ENCODE data around the gene RECK. TPM values are rescaled to one million over a fixed set of nuclear protein-coding genes. Genes with fewer than 3 reads are reported as not detected.

Gene RECK
- total RNA-seq, 1 donor from 2014 or later, result 2.0 TPM

DNA sequence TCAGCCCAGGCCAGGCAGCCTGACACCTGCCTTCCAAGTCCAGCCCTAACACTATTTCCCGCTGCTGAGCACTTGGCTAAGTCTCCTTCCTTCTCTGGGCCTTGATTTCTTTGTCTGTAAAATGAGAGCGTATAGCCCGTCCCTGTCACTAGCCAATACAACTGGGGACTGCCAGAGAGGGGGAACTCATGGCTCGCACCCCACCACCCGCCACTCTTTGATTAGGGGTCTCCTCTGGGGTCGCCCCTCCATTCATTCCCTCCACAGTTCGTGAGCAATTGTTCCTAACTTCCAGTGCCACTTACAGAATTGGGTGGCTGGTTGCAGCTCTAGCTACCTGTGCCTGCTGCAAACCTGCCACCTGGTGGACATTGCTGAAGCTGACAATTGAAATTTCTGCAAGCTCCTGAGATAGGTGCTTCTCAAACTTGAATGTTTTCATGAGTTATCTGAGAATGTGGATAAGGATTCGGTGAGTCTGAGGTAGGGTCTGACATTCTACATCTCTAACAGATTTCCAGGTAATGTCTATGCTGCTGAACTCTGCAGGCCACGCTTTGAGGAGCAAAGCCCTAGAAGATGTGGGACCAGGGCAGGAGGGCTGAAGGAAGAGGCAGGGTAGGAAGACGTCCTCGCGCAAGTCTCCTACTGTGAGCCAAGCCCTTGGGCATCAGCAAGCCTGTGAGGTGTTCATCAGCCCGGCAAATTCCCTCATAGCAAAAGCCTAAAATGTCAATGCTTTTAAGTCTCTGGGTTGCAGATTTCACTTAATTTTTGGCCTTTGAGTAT, 13.3 kb upstream of the RECK start:
- peak; percentile 98 for ATAC-seq
- peak; percentile 65 for DNase-seq (ENCODE audit: low spot score)

- ATAC-seq (no peak), DNase-seq (ENCODE audit: low spot score) (no peak)
These were observed 11.0 kb upstream of the RECK start for GRCh38 chr9:36025746-36026145.

DNA sequence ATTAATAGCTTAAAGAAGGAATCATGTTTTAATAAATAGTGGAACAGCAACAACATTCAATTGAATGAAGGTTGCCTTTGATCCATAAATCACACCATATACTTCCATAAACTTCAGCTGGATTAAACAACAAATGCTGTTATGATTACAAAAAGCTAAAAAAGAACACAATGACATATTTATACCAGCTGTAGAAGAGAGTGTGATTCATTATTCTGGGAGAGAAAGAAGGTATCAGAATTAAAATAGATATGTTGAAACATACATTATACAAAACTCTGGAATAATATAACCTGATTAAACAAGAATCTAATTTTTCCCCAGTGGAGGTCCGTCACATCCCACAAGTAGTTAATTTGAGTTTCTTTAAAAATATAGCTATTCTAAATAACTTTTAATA, 7.5 kb upstream of the RECK start:
- DNase-seq (ENCODE audit: low spot score) (no peak), ATAC-seq (no peak)

- ATAC-seq (no peak), DNase-seq (ENCODE audit: low spot score) (no peak)
These were observed 6.8 kb upstream of the RECK start for GRCh38 chr9:36029765-36030528.

GRCh38 chr9:36030871-36031270, 5.8 kb upstream of the RECK start:
- ATAC-seq (no peak), DNase-seq (ENCODE audit: low spot score) (no peak)

DNA sequence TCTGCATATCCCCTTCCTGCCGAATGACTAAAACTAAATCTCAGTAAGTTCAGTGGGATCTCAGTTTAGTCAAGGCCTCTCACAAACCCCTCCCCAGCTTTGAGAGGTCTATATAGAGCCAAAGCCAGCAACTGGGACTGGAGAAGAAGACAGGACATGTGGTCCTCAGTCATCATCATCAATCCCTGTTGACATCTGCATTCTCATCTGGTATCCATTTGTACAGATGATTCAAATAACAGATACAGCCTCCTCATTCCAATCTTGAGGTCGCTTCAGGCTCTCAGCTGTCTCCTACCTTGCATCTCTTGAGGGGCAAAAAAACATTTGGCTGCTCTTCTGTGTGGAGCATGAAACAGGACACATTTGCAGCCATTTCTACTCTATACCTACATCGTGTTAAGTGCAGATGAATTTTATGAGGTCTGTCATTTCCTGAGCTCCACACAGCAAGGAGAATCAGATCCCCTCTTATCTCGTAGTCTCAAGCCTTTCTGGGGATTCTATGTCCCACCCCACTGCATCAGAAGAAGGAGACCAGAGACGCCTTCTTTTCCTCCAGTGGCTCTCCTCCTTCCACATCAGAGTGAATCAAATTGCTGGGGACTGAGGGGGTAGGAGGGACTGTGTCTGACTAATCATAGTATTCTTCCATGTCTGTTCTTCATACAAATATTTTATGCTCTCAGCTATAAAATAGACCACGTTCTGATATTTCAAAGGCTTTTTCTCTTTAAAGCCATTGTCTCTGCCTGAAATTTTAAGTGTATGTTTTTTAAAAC, 4.7 kb upstream of the RECK start:
- DNase-seq (ENCODE audit: low spot score) (no peak), ATAC-seq (no peak)

- DNase-seq (ENCODE audit: low spot score), result no peak
These were observed 2.9 kb upstream of the RECK start for GRCh38 chr9:36033788-36034187.

GRCh38 chr9:36034234-36034633, 2.5 kb upstream of the RECK start:
- no peak for ATAC-seq

More at GRCh38 chr9:36033788-36034187, 2.9 kb upstream of the RECK start:
- ATAC-seq, result no peak

GRCh38 chr9:36035006-36035405, 1.7 kb upstream of the RECK start:
- ATAC-seq (no peak), DNase-seq (ENCODE audit: low spot score) (no peak)

More at GRCh38 chr9:36034234-36034633, 2.5 kb upstream of the RECK start:
- DNase-seq (ENCODE audit: low spot score), result no peak

DNA sequence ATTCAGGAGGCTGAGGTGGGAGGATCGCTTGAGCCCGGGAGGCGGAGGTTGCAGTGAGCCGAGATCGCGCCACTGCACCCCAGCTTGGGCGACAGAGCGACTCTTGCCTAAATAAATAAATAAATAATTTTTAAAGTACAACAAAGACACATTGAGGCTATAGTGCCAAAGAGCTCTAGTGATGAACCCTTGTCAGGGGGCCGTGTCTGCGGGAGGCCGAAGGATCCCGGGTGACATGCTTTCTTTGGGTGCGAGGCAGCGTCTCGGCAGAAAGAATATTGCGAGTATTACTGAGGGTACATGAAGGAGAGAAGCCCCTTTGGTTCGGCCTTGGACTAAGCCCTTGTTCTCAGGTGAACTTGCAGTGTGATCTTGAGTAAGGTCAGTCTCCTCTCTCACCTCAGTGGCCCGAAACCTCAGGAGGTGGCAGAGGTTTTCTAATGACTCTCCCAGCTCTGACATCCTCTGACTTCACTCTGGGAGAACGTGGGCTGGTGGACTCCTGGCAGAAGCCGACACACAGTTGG, 397 bp upstream of the RECK start:
- no peak for ATAC-seq
- no peak for DNase-seq (ENCODE audit: low spot score)

DNA sequence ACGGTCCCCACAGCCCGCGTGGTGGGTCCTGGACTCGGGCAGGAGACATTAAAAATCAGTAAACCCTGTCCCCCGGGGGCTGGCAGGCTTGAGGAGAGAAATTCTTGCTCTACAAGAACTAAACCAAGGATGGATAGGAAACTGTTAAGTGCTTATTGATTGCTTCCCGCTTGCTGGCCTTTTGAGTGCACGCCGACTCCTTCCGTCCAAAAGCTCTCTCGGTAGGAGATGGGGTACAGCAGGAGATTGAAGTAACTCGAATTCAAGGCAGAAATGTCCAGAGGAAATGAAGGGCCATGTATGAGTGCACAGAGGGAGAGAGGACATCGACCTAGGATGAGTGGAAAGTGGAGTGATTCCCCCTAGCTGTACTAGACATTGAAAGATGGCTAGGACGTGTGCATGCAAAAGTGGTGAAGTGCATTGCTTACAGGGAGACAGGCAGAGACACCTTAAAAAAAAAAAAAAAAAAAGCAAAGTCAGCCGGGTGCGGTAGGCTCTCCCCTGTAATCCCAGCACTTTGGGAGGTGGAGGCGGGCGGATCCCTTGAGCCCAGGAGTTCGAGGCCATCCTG, 923 bp downstream of the RECK start:
- ATAC-seq (peak; percentile 7), DNase-seq (ENCODE audit: low spot score) (no peak)

- no peak for ATAC-seq
- no peak for DNase-seq (ENCODE audit: low spot score)
These were observed 2.4 kb downstream of the RECK start for GRCh38 chr9:36039121-36039520.

- DNase-seq (ENCODE audit: low spot score) (no peak), ATAC-seq (no peak)
These were observed 3.0 kb downstream of the RECK start for GRCh38 chr9:36039696-36040095.

GRCh38 chr9:36040271-36040925, 3.7 kb downstream of the RECK start:
- ATAC-seq (no peak), DNase-seq (ENCODE audit: low spot score) (no peak)

DNA sequence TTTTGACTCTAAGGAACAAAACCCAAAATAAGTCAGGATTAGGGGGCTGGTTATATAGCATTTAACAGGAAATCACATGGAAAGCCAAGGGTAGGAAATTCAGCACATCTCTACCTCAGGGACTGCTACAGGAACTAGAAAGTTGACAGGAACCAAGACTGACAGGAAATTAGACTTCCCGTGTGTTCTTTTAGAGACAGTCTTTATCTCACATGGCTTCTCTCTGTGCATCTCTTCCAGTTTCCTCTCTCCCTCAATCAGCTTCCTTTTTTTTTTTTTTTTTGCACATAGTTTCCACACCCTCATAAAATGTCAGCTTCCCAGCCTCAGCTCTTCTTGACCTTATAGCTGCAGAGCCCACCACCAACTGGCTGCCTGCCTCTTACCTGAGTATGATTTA, 4.8 kb downstream of the RECK start:
- ATAC-seq (no peak), DNase-seq (ENCODE audit: low spot score) (no peak)

DNA sequence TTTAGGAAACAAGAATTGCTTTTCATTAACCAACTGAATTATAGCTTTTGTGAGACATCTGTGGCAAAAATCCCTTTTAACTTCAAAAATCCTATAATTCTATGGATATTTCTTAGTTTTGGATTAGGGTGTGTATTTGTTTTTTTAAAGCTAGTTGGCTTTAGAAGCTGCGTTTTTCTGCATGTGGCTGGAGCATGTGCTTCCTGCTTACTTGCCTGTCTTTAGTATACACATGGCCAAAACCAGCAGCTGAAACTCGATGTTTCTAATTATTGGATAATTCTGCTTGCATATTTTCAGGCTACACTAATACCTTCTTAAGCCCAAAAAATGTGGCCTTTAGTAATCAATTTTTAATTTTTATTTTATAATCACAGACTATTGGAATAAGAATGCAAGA, 8.9 kb downstream of the RECK start:
- no peak for DNase-seq (ENCODE audit: low spot score)

DNA sequence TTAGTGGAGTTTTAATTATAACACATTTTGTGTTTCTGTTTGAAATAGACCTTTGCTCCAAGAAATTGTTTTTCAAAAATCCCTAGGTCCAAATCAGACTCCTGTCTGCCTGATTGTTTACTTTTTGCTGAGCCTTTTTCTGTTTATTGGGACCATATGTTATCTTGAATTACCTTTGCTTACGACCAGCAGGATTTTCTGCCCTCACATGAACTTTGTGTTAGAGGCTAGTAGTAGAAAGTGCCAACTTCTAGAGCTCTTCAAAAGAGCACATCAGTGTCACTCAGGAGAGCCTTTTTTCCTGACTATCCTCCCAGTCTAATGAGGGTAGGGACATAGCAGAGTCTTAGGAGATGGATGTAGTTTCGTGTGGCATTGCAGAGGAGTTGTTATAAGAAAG, 10.2 kb downstream of the RECK start:
- ATAC-seq (no peak), DNase-seq (ENCODE audit: low spot score) (no peak)

More for the DNA sequence above, 8.9 kb downstream of the RECK start:
- no peak for ATAC-seq

DNA sequence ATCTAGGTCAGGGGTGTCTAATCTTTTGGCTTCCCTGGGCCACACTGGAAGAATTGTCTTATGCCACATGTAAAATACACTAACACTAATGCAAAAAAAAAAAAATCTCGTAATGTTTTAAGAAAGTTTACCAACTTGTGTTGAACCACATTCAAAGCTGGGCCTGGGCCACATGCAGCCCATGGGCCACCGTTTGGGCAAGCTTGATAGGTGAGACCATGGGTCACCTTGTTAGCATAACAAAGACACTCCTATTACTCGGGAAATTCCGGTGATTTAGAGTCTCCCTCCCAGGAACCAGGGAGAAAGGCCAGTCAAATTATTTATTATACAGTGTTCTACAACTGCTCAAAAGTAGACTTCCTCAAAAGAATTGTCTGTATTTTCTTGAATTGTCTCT, 12.7 kb downstream of the RECK start:
- no peak for ATAC-seq
- DNase-seq (ENCODE audit: low spot score), result no peak

GRCh38 chr9:36050476-36050875, 13.8 kb downstream of the RECK start:
- ATAC-seq, result no peak
- no peak for DNase-seq (ENCODE audit: low spot score)

DNA sequence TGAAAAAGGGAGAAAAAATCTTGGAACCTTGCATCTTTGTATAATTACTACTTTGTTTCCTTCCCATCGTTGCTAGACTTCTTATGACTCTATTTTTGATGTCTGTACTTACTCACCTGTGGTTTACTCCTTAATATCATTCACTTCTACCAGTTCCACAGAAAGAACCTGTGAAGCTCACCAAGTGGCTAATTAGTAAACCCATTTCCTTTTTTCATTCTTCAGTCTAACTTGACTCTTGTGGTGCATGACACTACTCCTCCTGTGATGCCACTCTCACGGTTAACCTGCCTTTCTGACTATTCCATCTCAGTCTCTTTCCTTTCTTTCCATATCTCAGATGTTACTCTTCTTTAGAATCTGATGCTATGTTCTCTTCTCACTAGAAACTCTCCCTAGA, 14.6 kb downstream of the RECK start:
- ATAC-seq (no peak), DNase-seq (ENCODE audit: low spot score) (no peak)

All from left lobe of liver (tissue), 2 donors.